Neural progenitor cell (in vitro differentiated cells): Measurements from ENCODE around the gene TRIM65.

Source experiments
- CTCF ChIP-seq: fragments of 200-600 bp; sonication (generic); IDR thresholded peaks from 2 replicates; pipeline ENCODE4 v1.5.1; 2017; ENCODE audit warnings: antibody characterized with exemption, mild to moderate bottlenecking
- EZH2phosphoT487 ChIP-seq: fragments of 200-600 bp; sonication (generic); IDR thresholded peaks from 2 replicates; pipeline ENCODE4 v1.6.1; 2017; ENCODE audit warnings: antibody characterized with exemption

- no peak for TF ChIP-seq CTCF
- TF ChIP-seq EZH2phosphoT487 = no peak
These were observed 52.2 kb downstream of the TRIM65 start for GRCh38 chr17:75844530-75845057.
